ENCODE results near the gene A3GALT2. TPM values are rescaled to one million over a fixed set of nuclear protein-coding genes. Genes with fewer than 3 reads are reported as not detected.
"Not testable (repeated sequence)": the region's sequence is repeated elsewhere in the genome, so short reads cannot be mapped to it uniquely, and the experiment has no call there.

The A3GALT2 gene
- polyA plus RNA-seq, 3 donors = not detected

DNA sequence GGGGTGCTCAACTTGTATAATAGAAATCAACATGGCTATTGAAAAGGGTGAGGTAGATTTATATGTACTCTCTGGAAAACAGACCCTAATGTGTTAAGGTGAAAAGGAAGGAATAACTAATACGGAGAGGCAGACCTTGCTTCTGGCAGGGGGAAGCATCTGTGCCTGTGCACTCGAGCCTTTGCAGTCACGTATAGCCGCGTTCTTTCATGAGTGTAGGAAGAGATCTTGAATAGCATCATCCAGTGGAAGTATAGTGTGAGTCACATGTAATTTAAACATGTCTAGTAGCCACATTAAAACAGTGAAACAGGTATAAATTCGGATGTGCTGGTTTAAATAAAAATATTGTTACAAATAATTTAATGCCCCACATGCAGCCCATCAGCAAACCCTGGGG lies 3.0 kb downstream of the A3GALT2 start:
- DNase-seq (ENCODE audit: low read depth in 3 of 3, low spot score in 2 of 3) = no peak

DNA sequence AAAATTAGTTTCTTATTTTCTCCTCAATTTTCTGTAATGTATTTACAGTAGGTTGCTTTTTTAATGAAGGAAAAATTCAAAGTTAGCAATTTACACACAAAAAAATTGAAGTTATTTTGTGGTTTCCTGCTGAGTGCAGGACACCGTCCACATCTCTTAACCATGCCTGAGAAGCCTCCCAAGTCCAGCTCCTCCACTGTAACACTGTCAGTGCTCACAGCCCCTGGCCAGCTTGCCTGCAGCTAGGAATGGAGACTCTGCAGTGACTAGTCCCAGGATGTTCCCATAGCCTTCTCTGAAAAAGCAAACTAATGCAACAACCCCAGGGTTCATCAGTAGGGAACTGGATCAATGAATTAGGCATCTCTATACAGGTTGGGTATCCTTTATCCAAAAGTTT lies 3.5 kb downstream of the A3GALT2 start:
- DNase-seq (ENCODE audit: low read depth in 3 of 3, low spot score in 2 of 3) = no peak

DNA sequence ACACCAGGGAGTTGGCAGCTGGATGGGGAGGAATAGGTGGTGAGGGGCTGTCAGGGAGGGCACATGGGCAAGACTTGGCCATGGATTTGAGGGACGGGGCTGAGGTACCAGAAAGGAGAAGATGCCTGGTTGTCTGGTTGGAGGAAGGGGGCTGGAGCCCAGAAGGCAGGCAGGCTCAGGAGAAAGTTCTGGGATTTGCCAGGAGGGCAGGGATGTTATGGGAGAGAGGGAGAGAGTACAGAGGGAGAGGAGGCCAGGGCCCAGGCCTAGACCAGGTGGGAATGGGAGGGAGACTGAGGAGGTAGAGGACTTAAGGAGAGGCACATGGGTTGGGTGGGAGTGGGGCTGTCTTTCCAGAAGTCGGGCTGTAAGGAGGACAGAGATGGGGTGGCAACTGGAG lies 4.3 kb downstream of the A3GALT2 start:
- DNase-seq (ENCODE audit: low read depth in 3 of 3, low spot score in 2 of 3) = no peak

DNA sequence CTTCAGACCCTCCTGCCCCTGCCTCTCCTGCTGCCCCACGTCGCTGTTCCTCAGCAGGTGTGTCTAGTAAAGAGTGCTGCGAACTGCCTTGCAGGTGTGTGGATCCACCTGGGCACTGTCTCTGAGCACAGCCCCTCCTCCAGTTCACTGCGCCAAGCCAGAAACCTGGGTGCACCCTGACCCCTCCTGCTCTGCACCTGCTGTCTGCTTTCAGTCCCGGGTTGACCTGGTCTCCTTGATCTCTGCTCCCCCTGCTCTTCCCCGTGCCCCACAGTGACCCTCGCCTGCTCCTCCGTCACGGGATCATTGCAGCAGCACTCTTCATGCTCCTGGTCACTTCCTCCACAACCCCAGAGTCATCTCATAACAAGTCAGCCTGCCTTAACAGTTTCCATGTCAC lies 6.5 kb downstream of the A3GALT2 start:
- no peak for DNase-seq (ENCODE audit: low read depth in 3 of 3, low spot score in 2 of 3)

DNA sequence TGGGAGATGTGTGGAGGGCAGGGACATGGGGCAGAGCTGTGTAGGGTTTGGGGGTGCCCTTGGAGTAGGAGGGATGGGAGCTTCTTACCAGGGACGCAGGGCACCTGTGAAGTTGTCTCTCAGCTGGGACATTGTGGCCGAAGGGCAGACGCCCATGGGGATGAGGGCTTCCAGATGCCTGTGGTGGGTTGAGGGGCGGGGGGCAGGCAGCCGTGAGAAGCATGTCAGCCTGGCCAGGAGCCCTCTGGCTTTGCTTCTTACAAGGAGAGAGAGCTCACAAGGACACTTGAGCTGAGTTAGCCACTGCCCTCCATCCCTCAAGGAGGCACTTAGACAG lies 8.5 kb downstream of the A3GALT2 start:
- DNase-seq (ENCODE audit: low read depth in 3 of 3, low spot score in 2 of 3) = no peak

DNA sequence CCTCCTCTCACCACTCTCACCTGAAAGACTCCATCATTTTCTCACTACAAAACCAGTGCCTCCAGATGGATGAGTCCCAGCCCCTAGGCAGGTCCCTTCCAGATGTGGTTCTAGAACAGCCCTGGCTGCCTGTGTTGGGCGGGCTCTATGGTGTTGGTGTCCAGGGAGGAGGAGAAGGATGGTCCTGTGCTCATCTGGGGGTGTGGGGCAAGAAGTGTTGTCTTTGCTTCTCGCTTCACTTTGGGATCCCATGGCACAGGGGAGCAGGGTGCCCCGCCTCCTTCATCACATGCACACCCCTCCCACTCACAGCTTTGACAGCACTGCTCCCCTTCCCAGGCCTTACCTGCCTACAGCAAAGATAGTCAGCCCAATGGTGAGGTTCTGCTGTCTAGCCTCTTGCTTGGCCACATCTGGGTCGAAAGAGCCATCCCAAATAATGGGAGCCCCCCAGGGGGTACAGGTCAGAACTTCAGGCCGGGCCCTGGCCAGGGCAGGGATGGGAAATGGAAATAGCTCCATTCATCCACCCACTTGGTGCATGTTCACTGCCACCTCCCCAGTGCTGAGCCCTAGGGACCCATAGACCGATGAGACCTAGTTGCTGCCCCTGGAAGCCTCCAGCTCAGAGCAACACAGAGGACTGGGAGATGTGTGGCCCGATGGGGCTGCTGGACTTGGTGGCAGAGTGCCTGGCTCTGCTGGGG lies 9.0 kb downstream of the A3GALT2 start:
- DNase-seq (ENCODE audit: low read depth in 3 of 3, low spot score in 2 of 3) = no peak

DNA sequence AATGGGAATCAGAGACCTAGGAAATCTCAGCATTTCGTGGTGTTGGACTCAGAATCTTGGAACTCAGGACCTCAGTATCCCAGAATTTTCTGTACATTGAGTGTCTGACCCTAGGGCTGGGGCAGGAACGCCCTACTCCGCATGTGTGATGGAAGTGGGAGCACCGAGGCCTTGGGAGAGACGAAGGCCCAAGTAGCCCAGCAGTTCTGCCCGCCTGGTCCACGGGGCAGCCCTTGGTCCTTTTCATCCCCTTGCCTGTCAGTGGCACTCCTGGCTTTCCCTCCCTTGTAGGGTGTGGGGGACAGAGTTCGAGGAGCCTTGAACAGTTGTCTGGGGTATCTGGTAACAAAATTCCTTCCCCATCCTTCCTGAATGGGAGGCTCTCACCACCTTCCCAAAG lies 10.2 kb downstream of the A3GALT2 start:
- DNase-seq (ENCODE audit: low read depth in 3 of 3, low spot score in 2 of 3) = no peak

DNA sequence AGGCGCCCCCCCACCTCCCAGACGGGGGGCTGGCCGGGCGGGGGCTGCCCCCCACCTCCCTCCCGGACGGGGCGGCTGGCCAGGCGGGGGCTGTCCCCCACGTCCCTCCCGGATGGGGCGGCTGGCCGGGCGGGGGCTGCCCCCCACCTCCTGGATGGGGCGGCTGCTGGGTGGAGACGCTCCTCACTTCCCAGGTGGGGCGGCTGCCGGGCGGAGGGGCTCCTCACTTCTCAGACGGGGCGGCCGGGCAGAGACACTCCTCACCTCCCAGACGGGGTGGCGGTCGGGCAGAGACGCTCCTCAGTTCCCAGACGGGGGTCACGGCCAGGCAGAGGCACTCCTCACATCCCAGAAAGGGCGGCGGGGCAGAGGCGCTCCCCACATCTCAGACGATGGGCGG lies 11.5 kb downstream of the A3GALT2 start:
- DNase-seq (ENCODE audit: low read depth in 3 of 3, low spot score in 2 of 3) = not testable (repeated sequence)

DNA sequence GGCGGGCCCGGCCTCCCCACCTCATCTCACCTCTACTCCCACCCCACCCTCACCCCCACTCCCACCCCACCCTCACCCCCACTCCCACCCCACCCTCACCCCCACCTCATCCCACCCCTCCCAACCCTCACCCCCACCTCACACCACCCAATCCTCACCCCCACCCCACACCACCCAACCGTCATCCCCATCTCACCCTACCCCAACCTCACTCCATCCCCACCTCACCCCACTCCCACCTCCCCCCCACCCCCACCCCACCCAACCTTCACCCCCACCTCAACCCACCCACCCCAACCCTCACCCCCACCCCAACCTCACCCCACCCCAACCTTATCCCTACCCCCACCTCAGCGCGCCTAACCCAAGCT lies 13.4 kb downstream of the A3GALT2 start:
- no peak for DNase-seq (ENCODE audit: low read depth in 3 of 3, low spot score in 2 of 3)

DNA sequence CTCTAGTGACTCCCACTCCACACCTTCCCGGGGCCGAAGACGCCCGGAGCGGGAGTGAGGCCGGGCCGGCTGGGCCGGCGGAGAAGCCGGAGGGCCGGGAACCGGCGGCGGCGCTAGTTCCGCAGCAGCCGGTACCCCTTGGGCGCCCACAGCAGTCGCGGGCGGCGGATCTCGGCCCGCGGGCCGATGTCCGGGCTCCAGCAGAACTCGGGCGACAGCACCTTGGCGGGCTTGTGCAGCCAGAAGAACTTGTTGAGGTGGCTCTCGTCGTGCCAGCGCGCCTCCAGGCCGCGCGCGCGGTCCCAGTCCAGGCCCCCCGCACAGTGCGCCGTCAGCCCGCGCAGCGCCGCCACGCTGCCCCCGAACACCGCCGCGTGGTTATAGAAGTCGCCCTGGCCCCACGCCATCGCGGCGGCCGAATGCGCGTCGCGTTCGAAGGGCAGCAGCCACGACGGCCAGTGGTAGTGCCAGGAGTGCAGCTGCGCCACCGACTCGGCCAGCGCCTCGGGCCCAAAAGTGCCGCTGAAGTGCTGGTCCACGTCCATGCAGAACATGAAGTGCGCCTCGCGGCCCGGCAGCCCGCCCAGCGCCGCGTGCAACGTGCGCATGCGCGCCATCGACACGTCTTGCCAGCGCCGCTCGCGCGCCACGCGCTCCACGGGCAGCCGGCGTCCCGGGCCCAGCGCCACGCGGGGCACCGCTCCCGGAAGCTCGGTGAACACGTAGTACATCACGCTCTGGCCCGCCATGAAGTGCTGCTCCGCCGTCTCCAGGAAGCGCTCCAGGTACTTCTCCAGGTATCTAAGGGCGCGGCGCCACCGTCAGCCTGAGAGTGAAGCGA lies 14.0 kb downstream of the A3GALT2 start:
- no peak for DNase-seq (ENCODE audit: low read depth in 3 of 3, low spot score in 2 of 3)

DNA sequence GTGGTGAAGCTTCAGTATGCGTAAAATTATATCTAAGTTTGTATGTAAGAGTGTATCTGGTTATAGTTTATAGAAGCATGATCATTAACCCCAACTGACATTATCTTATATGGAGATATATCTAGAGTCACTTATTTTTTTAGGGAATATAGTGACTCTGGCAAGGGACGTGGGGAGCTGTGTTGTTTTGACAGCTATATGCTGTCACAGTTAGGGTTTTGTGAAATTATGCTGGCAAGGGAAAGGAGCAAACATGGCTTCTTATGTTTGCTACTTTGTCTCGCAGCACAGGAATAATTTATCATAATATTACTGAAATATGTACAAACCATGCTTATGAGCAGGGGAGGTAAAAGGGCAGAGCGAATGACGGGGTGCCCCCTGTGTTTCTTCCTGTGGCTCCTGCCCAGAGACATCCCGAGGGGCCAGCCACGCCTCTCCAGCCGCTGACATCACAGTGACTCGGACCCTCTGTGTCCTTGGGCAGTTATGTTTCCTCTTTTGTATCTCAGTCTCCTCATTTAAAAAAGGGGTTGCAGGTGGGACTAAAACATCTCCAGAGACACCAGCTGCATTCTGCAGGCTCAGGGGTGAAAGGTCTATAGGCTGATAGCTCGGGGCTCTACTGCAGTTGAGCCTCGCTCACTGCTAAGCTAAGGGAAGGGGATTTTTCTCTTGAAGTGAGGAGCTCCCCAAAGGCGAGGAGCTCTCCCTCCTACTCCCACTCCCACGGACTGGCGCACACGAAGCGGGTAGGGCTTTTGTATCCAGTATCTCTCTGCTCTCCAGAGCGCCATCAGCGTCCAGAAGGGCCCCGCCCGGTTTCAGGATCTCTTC lies 14.9 kb downstream of the A3GALT2 start:
- no peak for DNase-seq (ENCODE audit: low read depth in 3 of 3, low spot score in 2 of 3)

DNA sequence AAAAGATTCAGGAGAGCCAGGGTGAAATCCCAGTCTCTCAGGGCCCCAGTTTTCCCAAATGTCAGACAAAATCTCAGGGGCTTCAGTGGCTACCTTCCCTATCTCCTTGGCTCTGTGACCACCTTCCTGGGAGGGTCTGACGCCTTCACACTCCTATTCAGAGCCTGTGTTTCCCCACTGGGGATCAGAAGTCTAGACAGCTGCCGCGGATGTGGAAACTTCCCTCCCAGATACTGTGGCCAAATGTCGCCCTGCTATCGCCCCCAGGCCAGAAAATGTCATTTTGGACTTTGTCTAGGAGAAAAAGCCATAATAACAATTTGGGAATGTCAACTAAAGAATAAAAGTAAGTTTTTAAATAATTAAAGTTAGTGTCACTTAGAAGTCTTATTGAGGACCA lies 15.9 kb downstream of the A3GALT2 start:
- no peak for DNase-seq (ENCODE audit: low read depth in 3 of 3, low spot score in 2 of 3)

DNA sequence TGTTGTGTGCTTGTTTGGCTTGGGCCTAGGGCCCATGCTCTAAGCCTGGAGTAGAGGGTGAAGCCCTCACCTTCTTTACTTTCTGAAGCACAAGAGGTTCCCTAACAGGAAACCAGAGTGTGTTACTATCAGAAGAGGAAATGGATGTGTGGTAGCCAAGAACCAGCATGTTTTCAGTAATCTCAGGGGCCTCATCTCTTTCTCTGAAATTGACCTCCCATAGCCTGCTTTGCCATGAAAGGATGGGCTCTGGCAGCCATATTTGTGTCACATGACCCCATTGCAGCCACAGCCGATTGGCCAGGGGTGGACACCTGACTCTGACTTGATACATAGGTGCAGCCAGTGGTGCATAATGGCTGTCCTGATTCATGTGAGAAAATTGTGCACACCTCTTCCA lies 18.6 kb downstream of the A3GALT2 start:
- no peak for DNase-seq (ENCODE audit: low read depth in 3 of 3, low spot score in 2 of 3)

DNA sequence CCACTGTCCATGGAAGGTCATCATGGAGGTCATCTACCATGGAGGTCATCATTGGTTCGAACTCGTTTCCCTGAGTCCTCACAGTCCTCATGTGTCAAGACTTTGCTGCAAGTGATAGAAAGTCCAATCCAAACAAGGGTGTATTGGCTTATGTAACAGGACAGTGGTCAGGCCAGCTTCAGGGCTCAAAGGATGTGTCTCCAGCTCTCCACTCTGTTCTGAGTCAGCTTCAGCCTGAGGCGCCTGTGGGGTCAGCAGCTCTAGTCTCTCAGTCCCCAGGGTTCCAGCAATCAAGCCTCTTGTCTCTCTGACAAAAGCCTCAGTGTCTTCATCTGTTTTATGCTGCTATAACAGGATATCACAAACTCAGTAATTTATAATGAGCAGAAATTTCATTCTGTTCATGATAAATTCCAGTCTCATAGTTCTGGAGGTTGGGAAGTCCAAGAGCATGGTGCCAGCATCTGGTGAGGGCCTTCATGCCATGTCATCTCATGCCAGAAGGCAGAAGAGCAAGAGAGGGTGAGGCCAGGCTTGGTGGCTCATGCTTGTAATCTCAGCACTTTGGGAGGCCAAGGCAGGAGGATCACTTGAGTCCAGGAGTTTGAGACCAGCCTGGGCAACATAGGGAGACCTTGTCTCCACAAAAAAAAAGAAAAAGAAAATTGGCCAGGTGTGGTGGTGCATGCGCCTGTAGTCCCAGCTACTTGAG lies 19.5 kb downstream of the A3GALT2 start:
- no peak for DNase-seq (ENCODE audit: low read depth in 3 of 3, low spot score in 2 of 3)

DNA sequence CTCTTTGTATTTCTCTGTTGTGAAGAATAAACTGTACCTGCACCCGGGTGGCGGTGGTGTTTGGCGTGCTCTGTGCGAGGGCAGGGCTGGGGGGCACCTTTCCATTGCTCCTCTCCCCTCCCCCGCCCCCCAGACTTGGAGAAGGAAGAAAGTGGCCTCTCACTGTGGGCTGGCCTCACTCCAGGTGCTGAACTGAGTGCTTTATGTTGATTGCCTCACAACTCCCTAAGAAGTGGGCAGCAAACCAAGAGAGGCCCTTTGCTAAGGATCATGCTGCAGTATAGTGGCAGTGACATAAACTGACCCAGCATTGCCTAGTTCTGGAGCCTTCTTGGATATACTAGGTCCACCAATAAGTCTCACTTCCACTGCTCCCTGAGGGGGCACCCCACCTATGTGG lies 20.2 kb downstream of the A3GALT2 start:
- no peak for DNase-seq (ENCODE audit: low read depth in 3 of 3, low spot score in 2 of 3)

DNA sequence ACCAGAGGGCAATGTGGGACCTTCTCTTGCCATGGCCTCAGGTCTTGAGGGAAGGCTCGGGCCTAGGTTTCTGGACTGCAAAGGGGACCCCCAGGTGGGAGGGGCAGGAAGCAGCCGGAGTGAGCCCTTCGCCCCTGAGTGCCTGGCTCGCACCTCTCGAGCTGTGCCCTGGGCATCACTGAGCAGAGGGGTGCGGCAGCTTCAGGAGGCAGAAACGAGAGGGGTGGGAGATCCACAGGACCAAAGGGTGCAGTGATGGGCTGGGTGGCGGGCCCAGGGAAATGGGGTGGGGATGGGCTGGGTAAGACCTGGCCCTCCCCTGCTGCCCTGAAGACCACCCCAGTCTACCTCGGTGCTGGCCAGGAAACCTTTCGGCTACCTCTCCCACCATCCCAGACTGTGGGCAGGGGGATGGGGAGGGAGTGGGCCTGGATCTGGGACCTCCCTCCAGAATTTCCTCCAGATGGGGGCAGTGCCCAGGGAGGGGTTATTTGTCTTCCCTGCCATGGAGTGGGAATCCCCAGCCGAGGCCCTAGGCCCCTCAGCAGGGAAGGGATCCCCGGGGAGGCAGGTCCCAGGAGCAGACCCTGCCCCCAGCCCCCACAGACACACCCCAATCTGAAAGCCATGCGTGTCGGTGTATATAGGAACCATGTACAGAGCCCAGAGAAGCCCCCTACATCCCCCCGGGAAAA lies 21.3 kb downstream of the A3GALT2 start:
- DNase-seq (ENCODE audit: low read depth in 3 of 3, low spot score in 2 of 3) = no peak

DNA sequence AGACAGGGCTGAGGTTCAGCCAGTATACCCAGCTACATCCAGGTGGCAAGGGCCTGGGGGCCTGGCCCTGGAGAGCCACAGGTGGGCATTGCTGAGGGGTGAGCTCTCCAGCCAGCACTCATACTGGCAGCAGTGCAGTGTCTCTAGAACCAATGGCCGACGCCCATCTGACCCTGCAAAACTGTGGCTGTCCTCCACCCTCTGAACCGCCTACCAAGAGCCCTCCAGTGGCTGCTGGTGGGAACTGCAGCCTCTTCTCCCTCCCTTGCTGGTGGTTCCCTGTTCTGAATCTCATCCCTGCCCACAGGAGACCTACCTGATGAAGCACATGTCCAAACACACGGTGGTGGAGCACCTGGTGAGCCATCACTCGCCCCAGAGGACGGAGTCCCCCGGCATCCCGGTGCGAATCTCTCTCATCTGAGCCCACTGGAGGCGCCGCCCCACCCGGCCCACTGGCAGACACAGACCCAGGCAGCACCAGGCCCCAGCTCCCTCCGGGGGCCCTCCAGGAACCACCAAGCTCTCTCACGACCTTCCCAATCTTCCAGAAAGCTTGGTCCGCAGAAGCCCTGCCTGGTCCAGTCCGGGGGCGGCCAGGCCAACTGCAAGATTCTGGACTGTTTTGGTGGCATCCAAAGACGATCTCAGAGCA lies 22.1 kb downstream of the A3GALT2 start:
- DNase-seq (ENCODE audit: low read depth in 3 of 3, low spot score in 2 of 3) = no peak

DNA sequence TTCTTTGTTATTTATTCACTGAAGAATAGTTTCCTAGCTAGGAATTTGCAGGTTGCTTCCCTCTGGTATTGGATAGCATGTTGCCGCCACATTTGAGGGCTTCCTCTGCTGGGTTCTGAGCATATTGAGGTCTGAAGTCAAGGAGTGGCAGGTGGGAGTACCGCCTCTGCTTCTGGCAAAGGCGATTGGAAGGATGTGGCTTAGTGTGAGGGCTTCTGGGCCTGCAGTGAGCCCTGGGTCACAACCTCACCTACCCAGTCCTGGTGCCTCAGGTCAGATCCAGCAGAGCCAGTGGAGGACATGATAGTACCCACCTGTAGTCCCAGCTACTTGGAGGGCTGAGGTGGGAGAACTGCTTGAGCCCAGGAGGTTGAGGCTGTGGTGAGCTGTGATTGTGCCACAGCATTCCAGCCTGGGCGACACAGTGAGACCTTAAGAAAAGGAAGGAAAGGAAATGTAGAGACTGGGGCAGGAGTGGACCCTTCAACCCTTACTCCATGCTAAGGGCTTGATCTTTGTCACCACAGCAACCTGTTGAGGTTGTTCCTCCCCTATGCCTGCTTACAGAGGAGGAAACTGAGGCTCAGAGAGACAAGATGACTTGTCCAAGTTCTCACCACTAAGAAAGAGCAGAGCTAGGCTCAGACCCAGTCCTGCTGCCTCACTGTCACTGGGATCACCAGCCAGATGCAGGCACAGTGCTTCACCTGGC lies 22.8 kb downstream of the A3GALT2 start:
- no peak for DNase-seq (ENCODE audit: low read depth in 3 of 3, low spot score in 2 of 3)

DNA sequence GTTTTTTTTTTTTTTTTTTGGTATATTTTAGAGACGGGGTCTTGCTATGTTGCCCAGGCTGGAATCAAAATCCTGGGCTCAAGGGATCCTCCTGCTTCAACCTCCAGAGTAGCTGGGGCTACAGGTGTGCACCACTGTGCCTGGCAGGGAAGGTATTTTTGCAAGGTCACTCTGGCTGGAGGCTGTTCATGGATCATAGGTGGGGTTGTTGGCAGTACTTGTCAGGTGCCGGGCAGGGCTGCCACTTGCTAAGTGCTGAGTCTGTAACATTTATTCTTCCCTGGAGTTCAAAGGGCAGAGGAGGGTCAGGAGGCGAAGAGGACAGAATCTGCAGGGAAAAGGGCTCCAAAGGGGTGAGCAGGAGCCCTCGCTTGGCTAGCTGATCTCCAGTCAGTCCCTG lies 24.1 kb downstream of the A3GALT2 start:
- DNase-seq (ENCODE audit: low read depth in 3 of 3, low spot score in 2 of 3) = no peak

Measured in right renal cortex interstitium (tissue), 3 donors.